HepG2 (cell line): ENCODE results near the gene PLA2G7. TPM values are rescaled to one million over a fixed set of nuclear protein-coding genes. Genes with fewer than 3 reads are reported as not detected.

ENCODE experiments used
- CREB1 ChIP-seq, 2 experiments: fragments of 450-650 bp in 1 of 2; IDR thresholded peaks; 2 replicates each; pipeline ENCODE4 v1.6.1; 2016 to 2017; ENCODE audit warnings: control low read depth in 1 of 2, mild to moderate bottlenecking in 1 of 2, missing compliant biosample characterization in 1 of 2, missing genetic modification characterization in 1 of 2
- polyA plus RNA-seq, 8 experiments: library from polyadenylated mRNA; depleted of rRNA in 3 of 8; stranded (reverse) in 7 of 8; unstranded in 1 of 8; fragments of >200 nt; fragmentation: Illumina TruSeq in 4 of 8; extraction: Trizol in 4 of 8; gene quantifications; 2 replicates each; pipeline versions ENCODE4 v1.2.1 to v1.2.3, GENCODE V29; 2011 to 2016; ENCODE audit warnings: low read depth in 4 of 8, missing spikeins in 1 of 8, mixed read lengths in 1 of 8; ENCODE audit not compliant: insufficient read depth in 1 of 8
- total RNA-seq, 5 experiments: library from RNA; depleted of rRNA; stranded (reverse); fragments of >200 nt; fragmentation: Illumina TruSeq; extraction: Trizol; gene quantifications; 2 replicates each; pipeline ENCODE4 v1.2.3, GENCODE V29; 2016; ENCODE audit warnings: low read depth in 1 of 5
- TF ChIP-seq, protein P1 (sequence below): sonication (generic); formaldehyde crosslinking; conservative IDR thresholded peaks from 2 replicates; pipeline ENCODE4 v1.4.0; 2020; ENCODE audit warnings: missing genetic modification reagents
- TF ChIP-seq, protein P2 (sequence below): IDR thresholded peaks from 2 replicates; pipeline ENCODE4 v1.6.1; 2016; ENCODE audit warnings: missing compliant biosample characterization, missing genetic modification reagents, borderline replicate concordance
- TF ChIP-seq, protein P3 (sequence below): sonication (generic); formaldehyde crosslinking; IDR thresholded peaks from 2 replicates; pipeline ENCODE4 v1.4.0; 2020; ENCODE audit warnings: missing genetic modification reagents

PLA2G7 gene
- total and polyA plus RNA-seq, 2 of the 13 experiments (the other 11 are each of a cell fraction or from before 2014, with no cell fraction given), result not detected

DNA sequence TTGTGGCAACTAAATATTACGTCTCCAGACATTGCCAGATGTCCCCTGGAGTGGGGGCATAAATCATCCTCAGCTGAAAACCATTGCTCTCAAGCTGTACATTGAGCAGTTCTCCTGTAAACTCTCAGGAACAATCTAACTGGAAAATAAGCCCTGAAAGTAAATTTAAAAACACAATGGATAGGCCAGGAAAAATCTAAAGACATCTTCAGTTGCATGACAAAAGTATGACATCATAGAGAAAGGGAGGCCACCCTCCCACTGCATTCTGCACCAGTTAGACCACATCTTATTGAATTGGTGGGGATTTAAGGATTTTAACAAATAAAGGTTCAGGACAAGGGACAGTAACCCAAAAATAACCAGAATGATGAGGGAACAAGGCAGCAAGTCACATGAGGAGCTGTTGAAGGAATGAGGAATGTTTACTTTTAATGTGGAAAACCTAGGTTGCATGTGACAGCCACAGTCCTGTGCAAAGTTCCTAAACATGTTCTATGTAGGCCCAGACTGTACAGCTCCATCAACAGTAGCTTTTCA, 5.3 kb downstream of the PLA2G7 start (continued):
- TF ChIP-seq, protein P1, sequence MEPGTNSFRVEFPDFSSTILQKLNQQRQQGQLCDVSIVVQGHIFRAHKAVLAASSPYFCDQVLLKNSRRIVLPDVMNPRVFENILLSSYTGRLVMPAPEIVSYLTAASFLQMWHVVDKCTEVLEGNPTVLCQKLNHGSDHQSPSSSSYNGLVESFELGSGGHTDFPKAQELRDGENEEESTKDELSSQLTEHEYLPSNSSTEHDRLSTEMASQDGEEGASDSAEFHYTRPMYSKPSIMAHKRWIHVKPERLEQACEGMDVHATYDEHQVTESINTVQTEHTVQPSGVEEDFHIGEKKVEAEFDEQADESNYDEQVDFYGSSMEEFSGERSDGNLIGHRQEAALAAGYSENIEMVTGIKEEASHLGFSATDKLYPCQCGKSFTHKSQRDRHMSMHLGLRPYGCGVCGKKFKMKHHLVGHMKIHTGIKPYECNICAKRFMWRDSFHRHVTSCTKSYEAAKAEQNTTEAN, result no peak
- TF ChIP-seq CREB1 (IDR thresholded peaks at IDR 0.05), result peak; percentile 49; the same call in 1 of the 2 replicates
- no peak for TF ChIP-seq CREB1 (CRISPR knock-in tag; IDR thresholded peaks at IDR 0.05)
- TF ChIP-seq, protein P2, sequence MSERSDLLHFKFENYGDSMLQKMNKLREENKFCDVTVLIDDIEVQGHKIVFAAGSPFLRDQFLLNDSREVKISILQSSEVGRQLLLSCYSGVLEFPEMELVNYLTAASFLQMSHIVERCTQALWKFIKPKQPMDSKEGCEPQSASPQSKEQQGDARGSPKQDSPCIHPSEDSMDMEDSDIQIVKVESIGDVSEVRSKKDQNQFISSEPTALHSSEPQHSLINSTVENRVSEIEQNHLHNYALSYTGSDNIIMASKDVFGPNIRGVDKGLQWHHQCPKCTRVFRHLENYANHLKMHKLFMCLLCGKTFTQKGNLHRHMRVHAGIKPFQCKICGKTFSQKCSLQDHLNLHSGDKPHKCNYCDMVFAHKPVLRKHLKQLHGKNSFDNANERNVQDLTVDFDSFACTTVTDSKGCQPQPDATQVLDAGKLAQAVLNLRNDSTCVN (CRISPR knock-in tag), result no peak
- TF ChIP-seq, protein P3, sequence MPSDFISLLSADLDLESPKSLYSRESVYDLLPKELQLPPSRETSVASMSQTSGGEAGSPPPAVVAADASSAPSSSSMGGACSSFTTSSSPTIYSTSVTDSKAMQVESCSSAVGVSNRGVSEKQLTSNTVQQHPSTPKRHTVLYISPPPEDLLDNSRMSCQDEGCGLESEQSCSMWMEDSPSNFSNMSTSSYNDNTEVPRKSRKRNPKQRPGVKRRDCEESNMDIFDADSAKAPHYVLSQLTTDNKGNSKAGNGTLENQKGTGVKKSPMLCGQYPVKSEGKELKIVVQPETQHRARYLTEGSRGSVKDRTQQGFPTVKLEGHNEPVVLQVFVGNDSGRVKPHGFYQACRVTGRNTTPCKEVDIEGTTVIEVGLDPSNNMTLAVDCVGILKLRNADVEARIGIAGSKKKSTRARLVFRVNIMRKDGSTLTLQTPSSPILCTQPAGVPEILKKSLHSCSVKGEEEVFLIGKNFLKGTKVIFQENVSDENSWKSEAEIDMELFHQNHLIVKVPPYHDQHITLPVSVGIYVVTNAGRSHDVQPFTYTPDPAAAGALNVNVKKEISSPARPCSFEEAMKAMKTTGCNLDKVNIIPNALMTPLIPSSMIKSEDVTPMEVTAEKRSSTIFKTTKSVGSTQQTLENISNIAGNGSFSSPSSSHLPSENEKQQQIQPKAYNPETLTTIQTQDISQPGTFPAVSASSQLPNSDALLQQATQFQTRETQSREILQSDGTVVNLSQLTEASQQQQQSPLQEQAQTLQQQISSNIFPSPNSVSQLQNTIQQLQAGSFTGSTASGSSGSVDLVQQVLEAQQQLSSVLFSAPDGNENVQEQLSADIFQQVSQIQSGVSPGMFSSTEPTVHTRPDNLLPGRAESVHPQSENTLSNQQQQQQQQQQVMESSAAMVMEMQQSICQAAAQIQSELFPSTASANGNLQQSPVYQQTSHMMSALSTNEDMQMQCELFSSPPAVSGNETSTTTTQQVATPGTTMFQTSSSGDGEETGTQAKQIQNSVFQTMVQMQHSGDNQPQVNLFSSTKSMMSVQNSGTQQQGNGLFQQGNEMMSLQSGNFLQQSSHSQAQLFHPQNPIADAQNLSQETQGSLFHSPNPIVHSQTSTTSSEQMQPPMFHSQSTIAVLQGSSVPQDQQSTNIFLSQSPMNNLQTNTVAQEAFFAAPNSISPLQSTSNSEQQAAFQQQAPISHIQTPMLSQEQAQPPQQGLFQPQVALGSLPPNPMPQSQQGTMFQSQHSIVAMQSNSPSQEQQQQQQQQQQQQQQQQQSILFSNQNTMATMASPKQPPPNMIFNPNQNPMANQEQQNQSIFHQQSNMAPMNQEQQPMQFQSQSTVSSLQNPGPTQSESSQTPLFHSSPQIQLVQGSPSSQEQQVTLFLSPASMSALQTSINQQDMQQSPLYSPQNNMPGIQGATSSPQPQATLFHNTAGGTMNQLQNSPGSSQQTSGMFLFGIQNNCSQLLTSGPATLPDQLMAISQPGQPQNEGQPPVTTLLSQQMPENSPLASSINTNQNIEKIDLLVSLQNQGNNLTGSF (CRISPR knock-in tag), result no peak
